Gastroesophageal sphincter (tissue), 3 donors: ENCODE results near the gene FNDC3B.

Experiments used
- CTCF ChIP-seq, 4 experiments: fragments of 200-600 bp in 2 of 4; fragments of 450-650 bp in 2 of 4; sonication (generic) in 1 of 4; IDR thresholded peaks; one replicate each; pipeline ENCODE4 v1.5.1; 2017 to 2019; ENCODE audit warnings: antibody characterized with exemption in 4 of 4, mild to moderate bottlenecking in 2 of 4, moderate library complexity in 2 of 4
- POLR2A ChIP-seq, 2 donors: fragments of 450-650 bp; IDR thresholded peaks; one replicate each; pipeline ENCODE4 v1.6.1; 2017; ENCODE audit warnings: antibody characterized with exemption in 2 of 2, mild to moderate bottlenecking in 2 of 2, moderate library complexity in 1 of 2
- POLR2AphosphoS5 ChIP-seq: sonication (generic); formaldehyde crosslinking; IDR thresholded peaks from one replicate; pipeline ENCODE4 v1.6.1; 2017; ENCODE audit warnings: antibody characterized with exemption

GRCh38 chr3:172253200-172253599 is 213.8 kb downstream of the FNDC3B start:
- TF ChIP-seq CTCF (IDR thresholded peaks at IDR 0.05) (no peak), POLR2AphosphoS5 (no peak), POLR2A (IDR thresholded peaks at IDR 0.05) (no peak)
